Parathyroid adenoma (tissue), 2 donors: ENCODE results near the gene NHSL1.

Experiments
- H2AFZ ChIP-seq: fragments of 300-600 bp; sonication (generic); one replicate; pipeline ENCODE4 v1.7.0; 2017; ENCODE audit warnings: antibody characterized with exemption, mild to moderate bottlenecking
- H3K27ac ChIP-seq: fragments of 300-600 bp; sonication (generic); one replicate; pipeline ENCODE4 v1.7.0; 2017
- H3K27me3 ChIP-seq: fragments of 300-600 bp; sonication (generic); one replicate; pipeline ENCODE4 v1.7.0; 2017; ENCODE audit warnings: low read length; ENCODE audit not compliant: control insufficient read depth, insufficient read depth
- H3K36me3 ChIP-seq: fragments of 300-600 bp; sonication (generic); one replicate; pipeline ENCODE4 v1.7.0; 2017; ENCODE audit warnings: low read length; ENCODE audit not compliant: control insufficient read depth, insufficient read depth
- H3K4me1 ChIP-seq: fragments of 300-600 bp; sonication (generic); one replicate; pipeline ENCODE4 v1.7.0; 2017; ENCODE audit warnings: control low read depth
- H3K4me2 ChIP-seq: fragments of 300-600 bp; sonication (generic); one replicate; pipeline ENCODE4 v1.7.0; 2017; ENCODE audit warnings: low read length
- H3K4me3 ChIP-seq: fragments of 300-600 bp; sonication (generic); one replicate; pipeline ENCODE4 v1.7.0; 2017; ENCODE audit warnings: low read depth, low read length
- H3K79me2 ChIP-seq: fragments of 300-600 bp; sonication (generic); one replicate; pipeline ENCODE4 v1.7.0; 2017; ENCODE audit warnings: control low read depth
- H3K9ac ChIP-seq: fragments of 300-600 bp; sonication (generic); one replicate; pipeline ENCODE4 v1.7.0; 2017; ENCODE audit warnings: mild to moderate bottlenecking
- H3K9me3 ChIP-seq: fragments of 300-600 bp; sonication (generic); one replicate; pipeline ENCODE4 v1.7.0; 2017; ENCODE audit warnings: low read length; ENCODE audit not compliant: control insufficient read depth
- CTCF ChIP-seq: fragments of 300-600 bp; sonication (generic); IDR thresholded peaks from one replicate; pipeline ENCODE4 v1.7.0; 2017; ENCODE audit warnings: antibody characterized with exemption, mild to moderate bottlenecking
- donor health status: primary hyperparathyroidism.

Gene NHSL1

GRCh38 chr6:138446821-138447220 is 52.5 kb downstream of the NHSL1 start:
- no peak overlapping the region for H3K4me2 ChIP-seq

GRCh38 chr6:138443979-138444378 is 55.3 kb downstream of the NHSL1 start:
- no peak overlapping the region for H2AFZ ChIP-seq
- H3K27me3 ChIP-seq = no peaks in the 10 kb centered on the region
- H3K36me3 ChIP-seq = no peaks in the 10 kb centered on the region
- no peak overlapping the region for H3K27ac ChIP-seq
- no peaks in the 10 kb centered on the region for H3K9me3 ChIP-seq
- no peak overlapping the region for H3K4me2 ChIP-seq
- no peak for TF ChIP-seq CTCF
- H3K4me1 ChIP-seq = no peaks in the 10 kb centered on the region
- no peak overlapping the region for H3K9ac ChIP-seq
- H3K4me3 ChIP-seq = no peak overlapping the region
- H3K79me2 ChIP-seq = no peaks in the 10 kb centered on the region

More at GRCh38 chr6:138446821-138447220, 52.5 kb downstream of the NHSL1 start:
- H2AFZ ChIP-seq = no peak overlapping the region
- no peak overlapping the region for H3K27ac ChIP-seq
- H3K4me1 ChIP-seq = no peaks in the 10 kb centered on the region
- no peak overlapping the region for H3K4me3 ChIP-seq
- no peaks in the 10 kb centered on the region for H3K9me3 ChIP-seq
- H3K27me3 ChIP-seq = no peaks in the 10 kb centered on the region
- H3K9ac ChIP-seq = no peak overlapping the region
- no peaks in the 10 kb centered on the region for H3K36me3 ChIP-seq
- no peak for TF ChIP-seq CTCF
- H3K79me2 ChIP-seq = no peaks in the 10 kb centered on the region

GRCh38 chr6:138442663-138443062 is 56.6 kb downstream of the NHSL1 start:
- Histone ChIP-seq H3K9me3 (no peaks in the 10 kb centered on the region), H2AFZ (no peak overlapping the region), H3K27ac (no peak overlapping the region)

GRCh38 chr6:138441965-138442364 is 57.3 kb downstream of the NHSL1 start:
- Histone ChIP-seq H3K9ac (no peak overlapping the region), H3K4me1 (no peaks in the 10 kb centered on the region), H3K27me3 (no peaks in the 10 kb centered on the region), H3K4me3 (no peak overlapping the region), H3K79me2 (no peaks in the 10 kb centered on the region), H2AFZ (no peak overlapping the region), H3K36me3 (no peaks in the 10 kb centered on the region), H3K4me2 (no peak overlapping the region), H3K27ac (no peak overlapping the region), H3K9me3 (no peaks in the 10 kb centered on the region)
- no peak for TF ChIP-seq CTCF

More at GRCh38 chr6:138442663-138443062, 56.6 kb downstream of the NHSL1 start:
- Histone ChIP-seq H3K4me2 (no peak overlapping the region), H3K4me3 (no peak overlapping the region), H3K9ac (no peak overlapping the region), H3K4me1 (no peaks in the 10 kb centered on the region), H3K36me3 (no peaks in the 10 kb centered on the region), H3K27me3 (no peaks in the 10 kb centered on the region), H3K79me2 (no peaks in the 10 kb centered on the region)
- no peak for TF ChIP-seq CTCF

- H2AFZ ChIP-seq = no peak overlapping the region
- no peak for TF ChIP-seq CTCF
- no peaks in the 10 kb centered on the region for H3K79me2 ChIP-seq
- H3K9me3 ChIP-seq = no peaks in the 10 kb centered on the region
- no peaks in the 10 kb centered on the region for H3K36me3 ChIP-seq
- H3K27me3 ChIP-seq = no peaks in the 10 kb centered on the region
- no peak overlapping the region for H3K4me2 ChIP-seq
- no peak overlapping the region for H3K4me3 ChIP-seq
- no peak overlapping the region for H3K27ac ChIP-seq
- no peaks in the 10 kb centered on the region for H3K4me1 ChIP-seq
- H3K9ac ChIP-seq = no peak overlapping the region
Observed at GRCh38 chr6:138440758-138441357, 58.4 kb downstream of the NHSL1 start.
